KG1 (cell line): Measurements from ENCODE around the gene TNIK.

Experiments used
- DNase-seq: peaks from one replicate; lab custom pipeline; 2025; lab: John Stamatoyannopoulos, UW

TNIK gene

GRCh38 chr3:171189394-171190080, 270.7 kb downstream of the TNIK start:
- no peak for DNase-seq

- DNase-seq, result no peak
These were observed 272.4 kb downstream of the TNIK start for GRCh38 chr3:171187706-171188290.

DNA sequence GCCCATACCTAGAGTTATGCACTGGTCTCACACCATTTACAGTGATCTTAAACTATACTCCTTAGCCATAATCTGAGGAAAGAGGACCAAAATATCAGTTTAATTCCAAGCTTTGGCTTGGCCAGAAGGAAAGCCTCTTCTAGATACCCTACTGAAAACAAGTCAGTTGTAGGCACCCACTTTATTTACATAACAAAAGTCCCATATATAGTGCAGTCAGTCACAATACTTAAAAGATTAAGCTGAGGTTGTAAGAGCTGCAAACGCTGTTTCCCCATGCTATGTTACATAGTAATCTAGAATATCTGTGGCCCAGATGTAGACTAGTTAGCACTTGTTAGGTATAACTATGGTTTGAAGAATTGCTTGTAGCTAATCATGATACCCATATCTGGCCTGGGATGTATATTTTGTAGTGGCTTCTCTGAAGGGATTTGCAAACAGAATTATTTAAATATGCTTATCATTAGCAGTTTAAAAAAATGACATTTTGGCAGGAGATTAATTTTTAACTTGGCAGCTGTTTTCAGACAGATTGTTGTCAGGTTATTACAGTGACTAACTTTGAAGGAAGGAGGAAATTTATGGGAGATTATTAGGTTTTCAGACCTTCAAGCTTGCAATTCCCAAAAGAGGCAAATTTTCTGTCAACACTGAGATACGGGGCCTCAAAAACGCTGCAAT, 273.2 kb downstream of the TNIK start:
- DNase-seq, result no peak

DNA sequence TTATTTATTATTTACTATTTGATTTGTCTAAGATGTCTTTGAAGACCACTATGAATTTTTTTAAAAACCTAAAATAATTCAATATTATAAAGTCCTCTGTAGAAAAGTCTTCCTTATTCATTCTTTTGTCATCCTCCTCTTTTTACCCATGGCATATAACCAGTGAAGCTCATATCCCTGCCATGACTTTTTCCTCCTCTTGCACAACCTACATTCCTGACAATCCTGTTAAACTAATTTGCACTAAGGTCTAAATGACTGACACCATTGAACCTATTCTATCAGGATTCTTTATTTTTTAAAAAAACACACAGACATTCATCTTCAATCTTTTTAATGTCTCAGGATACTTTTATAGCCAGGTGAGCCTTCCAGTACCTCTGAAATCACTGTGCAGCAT, 273.8 kb downstream of the TNIK start:
- DNase-seq, result no peak

DNA sequence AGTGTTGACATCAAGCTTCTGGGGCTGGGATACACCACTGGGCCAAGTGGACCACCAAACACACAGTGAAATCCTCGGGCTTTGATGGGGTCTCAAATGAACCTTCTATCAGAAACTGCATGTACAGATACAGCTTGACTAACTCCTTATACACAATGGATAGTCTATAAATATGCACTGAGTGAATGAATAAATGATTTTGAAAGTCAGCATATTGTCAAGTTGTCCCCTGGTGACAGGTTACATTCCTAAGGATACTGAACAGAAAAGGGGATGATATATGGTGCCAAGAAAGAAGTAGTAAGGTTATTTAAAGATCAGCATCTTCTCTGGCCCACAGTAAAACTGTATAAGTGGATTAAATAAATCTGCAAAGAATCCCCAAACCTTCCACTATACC, 274.2 kb downstream of the TNIK start:
- DNase-seq, result no peak

- DNase-seq, result no peak
These were observed 275.8 kb downstream of the TNIK start for GRCh38 chr3:171184372-171184771.

DNA sequence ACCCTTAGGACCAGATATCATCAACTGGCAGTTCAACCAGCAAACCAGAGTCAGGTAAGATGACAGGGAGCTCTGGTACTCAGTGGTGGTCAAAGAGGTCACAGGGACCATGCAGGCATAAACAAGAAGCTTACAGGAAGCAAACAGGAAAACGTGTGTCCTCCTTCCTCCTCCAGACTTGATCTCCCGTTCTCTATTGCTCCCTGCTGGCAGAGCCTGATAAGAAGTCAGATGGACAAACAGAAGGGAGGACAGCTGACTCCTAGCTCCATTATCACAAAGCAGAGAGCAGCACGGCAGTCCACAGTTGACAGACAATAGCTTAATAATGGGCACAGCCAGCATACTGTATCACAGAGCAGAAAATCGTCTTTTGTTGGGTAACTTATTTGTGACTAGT, 277.2 kb downstream of the TNIK start:
- no peak for DNase-seq

DNA sequence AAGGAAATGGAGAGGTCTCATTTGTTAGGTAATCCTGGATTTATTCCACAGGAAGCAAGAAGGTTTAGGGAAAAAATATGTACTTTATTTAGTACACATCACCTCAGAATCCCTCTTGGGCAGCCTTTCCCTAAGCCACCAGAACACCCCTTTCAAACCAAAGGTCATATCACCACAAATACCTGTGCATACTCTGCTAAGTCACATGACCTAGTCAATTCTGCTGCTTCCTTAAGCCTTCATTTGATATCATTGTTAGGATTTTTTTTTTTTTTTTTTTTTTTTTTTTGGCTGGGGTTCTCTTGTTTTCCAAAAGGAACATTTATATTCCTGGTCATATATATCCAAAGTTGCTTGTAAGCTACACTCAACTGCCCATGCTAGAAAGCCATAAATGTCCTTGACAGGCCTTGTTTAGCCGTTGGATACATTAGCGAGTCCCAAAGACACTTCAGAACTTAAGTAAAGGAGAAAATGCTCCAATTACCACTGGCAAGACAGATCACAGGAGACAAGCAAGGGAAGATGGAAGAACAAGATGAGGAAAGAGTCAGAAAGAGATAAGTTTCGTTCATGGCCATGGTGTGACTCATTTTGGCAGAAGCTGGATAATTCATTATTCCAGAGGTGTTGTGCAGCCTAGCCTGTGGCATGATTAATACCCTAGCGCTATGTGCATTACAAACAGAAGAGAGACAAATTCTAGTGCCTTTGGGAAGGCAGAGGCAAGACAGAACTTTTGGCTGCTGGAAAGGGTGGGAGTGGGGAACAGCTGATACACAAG, 278.1 kb downstream of the TNIK start:
- DNase-seq, result no peak

GRCh38 chr3:171178714-171179113, 281.5 kb downstream of the TNIK start:
- DNase-seq, result no peak

- no peak for DNase-seq
These were observed 282.7 kb downstream of the TNIK start for GRCh38 chr3:171177553-171177952.

- DNase-seq, result no peak
These were observed 283.1 kb downstream of the TNIK start for GRCh38 chr3:171177056-171177455.

DNA sequence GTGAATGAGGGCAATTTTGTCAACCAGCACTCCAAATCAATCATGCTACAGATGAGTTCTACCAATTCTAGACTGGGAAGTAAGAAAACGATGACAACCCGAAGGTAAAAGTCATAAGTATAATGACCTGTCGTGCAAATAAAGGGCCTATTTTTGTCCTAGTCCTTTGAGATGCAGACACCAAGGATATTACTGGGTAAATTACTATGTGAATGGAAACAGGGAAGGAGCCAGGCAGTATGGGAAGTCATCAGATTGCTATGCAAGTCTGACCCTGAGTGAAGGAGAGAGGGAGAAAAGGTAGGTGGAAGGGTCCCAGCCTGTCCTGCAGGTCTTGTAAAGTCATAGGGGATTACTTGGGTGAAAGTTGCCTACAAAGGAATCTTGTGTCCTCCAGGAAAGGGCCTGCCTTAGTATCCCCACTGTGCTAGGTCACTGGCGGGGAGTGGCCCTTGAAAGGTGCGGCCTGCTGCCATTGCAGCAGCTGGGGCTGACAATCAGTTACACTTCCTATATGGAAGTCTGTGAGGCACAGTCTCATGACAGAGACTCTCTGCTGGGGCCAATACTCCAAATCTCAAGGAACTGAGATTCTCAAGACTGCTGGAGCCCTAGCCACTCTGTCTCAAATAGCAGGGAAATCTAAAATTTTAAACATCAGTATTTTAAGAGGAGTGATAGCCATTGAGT, 283.8 kb downstream of the TNIK start:
- DNase-seq, result no peak

GRCh38 chr3:171175741-171176234, 284.4 kb downstream of the TNIK start:
- DNase-seq, result no peak

DNA sequence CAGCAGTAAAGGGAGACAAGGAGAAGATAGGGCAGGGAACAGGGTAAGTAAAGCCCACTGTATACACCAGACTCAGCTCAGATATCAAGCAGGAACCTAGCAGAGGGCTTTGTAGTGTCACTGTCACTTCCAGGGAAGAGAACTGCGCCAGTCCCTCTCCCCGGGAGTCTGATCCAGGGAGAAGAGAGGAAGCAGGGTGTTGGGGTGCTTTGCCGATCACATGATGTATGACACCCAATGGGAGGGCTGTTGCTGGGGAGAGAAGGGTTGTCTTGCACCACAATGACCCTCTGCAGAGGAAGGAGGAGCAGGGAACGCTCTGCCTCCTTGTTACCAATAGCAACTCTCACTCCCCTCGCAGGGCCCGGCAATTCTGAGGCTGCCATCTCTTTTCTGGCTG, 286.5 kb downstream of the TNIK start:
- no peak for DNase-seq

DNA sequence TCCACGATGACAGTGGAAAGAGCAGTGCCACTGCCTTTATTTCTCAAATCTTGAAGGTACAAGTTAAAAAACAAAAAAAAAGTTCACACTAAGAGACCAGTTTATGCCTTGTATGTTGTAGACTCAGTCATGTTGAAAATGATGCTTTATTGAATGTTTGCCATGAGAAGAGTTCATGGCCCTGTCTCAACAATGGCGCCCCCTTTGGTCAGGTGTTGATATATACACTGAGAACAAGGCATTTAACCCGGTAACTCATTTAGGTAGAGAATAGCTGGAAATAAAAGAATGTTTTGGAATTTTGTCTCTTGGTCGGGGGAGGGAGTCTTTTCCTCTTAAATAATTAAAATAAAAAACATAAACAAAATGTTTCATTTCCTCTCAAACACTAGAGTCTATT, 288.1 kb downstream of the TNIK start:
- DNase-seq, result no peak

GRCh38 chr3:171169866-171170265, 290.3 kb downstream of the TNIK start:
- no peak for DNase-seq

DNA sequence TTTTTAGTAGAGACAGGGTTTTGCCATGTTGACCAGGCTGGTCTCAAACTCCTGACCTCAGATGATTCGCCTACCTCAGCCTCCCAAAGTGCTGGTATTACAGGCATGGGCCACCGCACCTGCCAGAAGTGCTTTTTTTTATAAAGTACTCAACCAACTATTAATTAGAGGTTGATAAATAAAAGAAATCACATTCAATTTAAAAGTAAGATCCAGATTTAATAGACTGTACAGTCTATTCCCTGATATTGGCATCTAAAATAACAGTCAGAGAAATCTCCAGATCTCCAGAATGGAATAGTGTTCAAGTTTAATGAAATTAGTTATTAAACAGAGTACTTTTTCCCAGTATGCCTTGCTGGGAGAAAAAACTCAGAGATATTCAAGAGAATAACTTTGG, 290.8 kb downstream of the TNIK start:
- no peak for DNase-seq

DNA sequence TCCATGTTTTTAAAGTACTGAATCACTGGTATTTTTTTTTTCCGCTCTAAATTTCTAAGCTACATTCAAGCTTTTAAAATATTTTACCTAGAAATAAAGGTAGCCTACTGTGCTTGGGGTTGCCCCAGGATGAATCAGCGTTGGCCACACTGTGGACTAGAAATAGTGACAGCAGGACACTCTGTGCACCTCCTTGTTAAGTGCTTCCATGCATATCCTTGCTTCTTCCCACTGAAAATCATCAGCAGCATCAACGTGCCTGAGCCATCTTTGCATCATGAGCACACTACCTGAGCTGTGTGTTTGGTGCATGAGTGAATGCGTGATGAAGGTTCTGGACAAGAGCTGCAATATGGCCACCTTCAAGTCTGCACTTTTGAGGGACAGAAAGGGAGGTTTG, 291.7 kb downstream of the TNIK start:
- no peak for DNase-seq

DNA sequence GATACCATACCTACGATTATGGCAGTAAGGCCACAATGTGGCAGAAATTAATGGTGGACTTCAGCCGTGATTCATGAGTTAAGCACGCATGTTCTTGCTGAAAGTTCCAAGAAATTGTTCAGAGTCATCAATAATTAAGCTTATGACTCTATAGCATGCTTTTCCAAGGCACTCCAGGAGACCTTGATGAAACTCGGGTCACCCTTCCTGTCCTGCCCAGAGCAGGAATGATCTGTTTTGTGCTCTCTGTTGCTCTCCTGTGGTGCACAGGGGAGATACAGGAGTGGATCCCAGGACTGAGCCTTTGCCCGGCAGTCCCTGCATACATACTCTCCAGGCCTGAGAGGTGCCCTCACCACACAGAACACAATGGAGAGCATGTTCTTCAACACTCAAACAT, 292.1 kb downstream of the TNIK start:
- no peak for DNase-seq

GRCh38 chr3:171165983-171166382, 294.2 kb downstream of the TNIK start:
- no peak for DNase-seq

- no peak for DNase-seq
These were observed 294.7 kb downstream of the TNIK start for GRCh38 chr3:171165499-171165921.

DNA sequence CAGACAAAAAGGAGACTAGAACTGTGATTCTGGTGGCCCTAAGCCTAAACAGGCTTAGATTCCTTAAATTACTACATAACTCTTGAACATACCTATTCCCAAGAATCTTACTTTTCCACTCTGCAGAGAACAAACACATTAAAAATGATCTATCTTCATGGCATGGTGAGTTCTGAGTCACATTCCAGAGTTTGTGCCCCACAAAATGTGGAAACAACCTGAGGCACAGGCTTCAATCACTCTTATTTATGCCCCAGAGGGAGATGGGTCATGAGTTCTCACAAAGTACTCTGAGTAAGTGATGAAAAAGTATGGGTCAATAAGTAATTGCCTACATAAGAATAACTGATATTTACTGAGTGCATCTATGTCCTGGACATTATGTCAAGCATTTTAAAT, 296.1 kb downstream of the TNIK start:
- no peak for DNase-seq
